HTR-8/SVneo (cell line): ENCODE data around the gene TPSD1.
"Not testable (repeated sequence)": the region's sequence is repeated elsewhere in the genome, so short reads cannot be mapped to it uniquely, and the experiment has no call there.

ENCODE experiments used
- DNase-seq: peaks from one replicate; pipeline ENCODE4 v3.0.0; 2011; ENCODE audit warnings: low spot score, mixed read lengths; ENCODE audit not compliant: insufficient read length
- FAIRE-seq: peaks from 2 replicates; lab custom pipeline; 2011; peaks lifted over from hg19 to GRCh38; lab: Jason Lieb, UNC

The TPSD1 gene

DNA sequence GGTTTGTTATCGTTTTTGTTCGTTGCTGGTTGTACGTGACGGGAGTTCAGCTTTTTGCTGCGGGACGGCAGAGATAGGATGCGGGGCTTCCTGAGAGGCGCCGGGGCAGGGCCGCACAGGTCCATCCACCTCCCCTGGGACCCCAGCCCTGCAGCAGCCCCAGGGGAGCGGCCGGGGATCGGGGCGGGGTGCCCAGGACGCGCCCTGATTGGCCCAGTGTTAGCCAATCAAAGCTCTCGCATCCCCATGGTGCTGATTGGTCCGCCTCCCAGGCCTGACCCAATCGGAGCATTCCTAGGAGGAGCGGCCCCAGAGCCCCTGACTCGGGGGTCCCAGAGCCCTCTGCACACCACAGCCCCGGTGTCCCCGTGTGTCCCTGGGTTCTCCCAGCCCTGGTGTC is 17.0 kb upstream of the TPSD1 start:
- not testable (repeated sequence) for FAIRE-seq, DNase-seq

DNA sequence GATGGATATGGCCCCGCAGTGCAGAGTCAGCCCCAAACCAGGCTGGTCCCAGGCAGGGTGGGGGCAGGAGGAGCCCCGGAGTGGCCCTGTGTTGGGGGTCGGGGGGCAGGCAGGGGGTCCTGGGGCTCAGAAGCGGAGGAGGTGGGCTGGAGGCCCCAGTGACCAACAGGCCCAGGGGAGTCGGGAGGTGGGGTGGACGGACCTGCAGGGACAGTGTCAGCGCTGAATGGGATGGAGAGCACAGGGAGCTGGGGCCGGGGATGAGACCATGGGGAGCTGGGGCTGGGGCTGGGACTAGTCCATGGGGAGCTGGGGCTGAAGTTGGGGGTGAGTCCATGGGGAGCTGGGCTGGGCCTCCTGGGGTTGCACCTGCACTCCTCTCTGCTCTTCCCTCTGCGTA is 16.3 kb upstream of the TPSD1 start:
- not testable (repeated sequence) for FAIRE-seq, DNase-seq

DNA sequence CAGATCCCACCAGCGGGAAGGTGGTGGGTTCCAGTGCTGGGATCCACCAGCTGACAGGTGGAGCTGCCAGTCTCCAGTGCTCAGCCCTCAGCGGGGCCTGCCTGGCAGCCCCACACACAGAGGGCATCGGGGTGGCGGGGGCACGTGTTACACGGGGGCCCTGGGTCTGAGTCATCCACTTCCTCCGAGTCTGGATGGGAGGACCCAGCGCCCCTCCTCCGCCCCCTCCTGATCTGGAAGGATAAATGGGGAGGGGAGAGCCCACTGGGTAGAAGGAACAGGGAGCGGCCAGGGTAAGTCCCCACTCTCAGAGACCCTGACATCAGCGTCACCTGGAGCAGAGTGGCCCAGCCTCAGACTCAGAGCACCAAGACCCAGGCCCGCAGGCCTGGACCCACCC is 15.4 kb upstream of the TPSD1 start, which contains the start of gene TPSAB1:
Gene TPSAB1 (plus strand): TSS at position 270 of the 400 bp plus-strand sequence. CDS start 234 bp downstream, outside the sequence.
- FAIRE-seq, DNase-seq: not testable (repeated sequence)

DNA sequence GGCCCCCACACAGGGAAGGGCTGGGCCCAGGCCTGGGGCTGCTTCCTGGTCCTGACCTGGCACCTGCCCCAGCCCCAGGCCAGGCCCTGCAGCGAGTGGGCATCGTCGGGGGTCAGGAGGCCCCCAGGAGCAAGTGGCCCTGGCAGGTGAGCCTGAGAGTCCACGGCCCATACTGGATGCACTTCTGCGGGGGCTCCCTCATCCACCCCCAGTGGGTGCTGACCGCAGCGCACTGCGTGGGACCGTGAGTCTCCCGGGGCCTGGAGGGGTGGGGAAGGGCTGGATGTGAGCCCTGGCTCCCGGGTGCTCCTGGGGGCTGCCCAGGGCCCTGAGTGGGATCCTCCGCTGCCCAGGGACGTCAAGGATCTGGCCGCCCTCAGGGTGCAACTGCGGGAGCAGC is 14.8 kb upstream of the TPSD1 start:
- not testable (repeated sequence) for DNase-seq, FAIRE-seq

DNA sequence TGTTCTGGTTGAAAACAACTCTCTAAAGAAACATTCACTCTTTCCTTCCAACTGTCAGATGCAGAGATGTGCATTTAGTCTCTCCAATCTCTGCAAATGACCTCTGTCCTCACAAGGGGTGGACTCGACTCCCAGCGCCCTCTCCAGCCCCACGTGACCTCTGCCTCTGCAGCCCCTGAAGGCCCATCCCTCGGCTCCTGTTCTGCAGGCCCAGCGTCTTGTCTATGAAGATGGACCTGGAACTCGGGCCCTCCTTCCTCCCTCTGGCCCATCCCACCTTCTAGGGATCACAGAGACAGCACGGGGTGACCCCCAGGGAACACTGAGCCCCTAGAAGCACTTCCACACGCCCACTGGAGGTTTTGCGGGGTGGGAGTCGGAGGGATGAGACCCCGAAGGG is 12.5 kb upstream of the TPSD1 start:
- DNase-seq, FAIRE-seq: not testable (repeated sequence)

DNA sequence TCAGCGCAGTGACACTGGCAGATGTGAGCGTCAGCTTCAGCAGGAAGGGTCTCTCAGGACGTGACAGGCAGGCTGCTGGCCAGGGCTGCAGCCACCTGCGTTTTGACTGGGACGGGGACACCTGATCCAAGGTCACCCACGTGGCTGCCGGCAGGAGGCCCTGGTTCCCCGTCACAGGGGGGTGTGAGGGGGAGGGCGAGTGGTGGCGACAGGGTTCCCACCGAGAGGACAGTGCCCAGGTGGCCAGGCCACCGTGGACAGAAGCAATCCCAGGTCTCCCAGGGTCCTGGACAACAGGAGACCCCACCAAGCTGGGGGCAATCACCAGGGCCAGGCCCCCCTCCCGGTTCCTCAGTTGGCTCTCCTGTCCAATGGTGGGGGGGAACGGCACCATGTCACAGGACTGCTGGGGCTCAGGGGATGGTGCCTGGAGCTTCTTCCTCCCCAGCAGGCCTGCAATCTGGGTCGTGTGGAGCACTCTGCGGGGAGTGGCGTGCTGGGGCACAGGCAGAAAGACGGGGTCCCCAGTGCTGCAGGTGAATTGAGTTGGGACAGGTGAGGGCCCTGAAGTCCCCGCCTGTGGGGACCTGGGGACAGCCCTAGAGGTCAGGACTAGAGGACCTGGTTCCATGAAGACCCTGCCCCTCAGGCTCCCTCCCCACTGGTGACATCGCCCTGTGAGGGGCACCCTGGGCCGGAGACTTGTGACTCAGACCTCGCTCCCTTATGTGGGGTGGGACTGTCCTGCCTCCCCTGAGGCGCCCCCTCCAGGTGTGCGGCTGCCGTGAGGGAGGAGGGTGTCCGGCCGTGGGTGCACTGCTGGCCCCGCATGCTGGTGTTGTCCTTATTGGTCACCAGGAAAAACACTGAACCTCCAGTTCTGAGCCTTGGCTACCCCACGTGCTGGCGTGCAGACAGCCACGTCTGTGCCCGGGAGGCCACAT is 11.7 kb upstream of the TPSD1 start:
- not testable (repeated sequence) for FAIRE-seq

DNA sequence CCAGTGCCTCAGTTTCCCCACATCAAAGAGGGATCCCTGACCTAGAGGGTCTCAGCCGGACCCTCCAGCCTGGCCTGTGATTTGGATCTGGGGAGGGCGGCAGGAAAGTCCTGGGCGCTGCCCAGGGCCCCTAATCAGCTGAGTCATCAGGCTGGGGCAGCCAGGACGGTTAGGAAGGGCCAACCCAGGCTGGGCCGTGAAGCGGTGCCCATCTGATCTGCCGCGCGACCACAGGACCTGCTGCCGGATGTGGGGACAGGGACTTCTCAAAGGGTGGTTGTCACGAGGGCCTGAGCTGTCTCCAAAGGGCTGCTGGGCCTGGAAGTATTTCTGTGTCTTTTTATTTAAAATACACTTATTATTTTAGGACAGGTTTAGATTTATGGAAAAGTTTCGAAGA is 11.0 kb upstream of the TPSD1 start:
- FAIRE-seq = no peak
- DNase-seq = no peak

More for the DNA sequence above, 11.7 kb upstream of the TPSD1 start:
- not testable (repeated sequence) for DNase-seq

DNA sequence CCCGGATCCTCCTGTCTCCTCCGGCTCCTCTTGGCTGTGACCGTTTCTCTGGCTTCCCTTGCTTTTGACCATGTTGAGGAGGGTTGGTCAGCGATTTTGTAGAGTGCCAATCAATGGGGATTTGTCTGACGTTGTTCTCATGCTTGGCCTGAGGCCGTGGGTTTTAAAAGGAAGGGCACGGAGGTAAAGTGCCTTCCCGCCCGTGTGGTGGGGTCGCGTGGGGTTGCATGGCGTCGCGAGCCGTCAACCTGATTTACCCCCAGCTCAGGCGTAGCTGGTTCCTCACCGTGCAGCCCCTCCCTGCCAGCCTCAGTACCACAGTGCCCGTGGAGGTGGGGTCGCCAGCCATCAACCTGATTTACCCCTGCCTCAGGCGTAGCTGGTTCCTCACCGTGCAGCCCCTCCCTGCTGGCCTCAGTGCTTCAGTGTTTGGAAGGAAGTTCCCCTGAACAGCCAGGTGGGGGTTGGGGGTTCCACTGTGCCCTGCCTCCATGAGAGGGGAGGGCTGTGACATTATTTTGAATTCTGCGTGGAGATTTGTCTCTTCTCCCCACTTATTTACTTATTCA is 10.3 kb upstream of the TPSD1 start:
- DNase-seq (no peak), FAIRE-seq (no peak)

DNA sequence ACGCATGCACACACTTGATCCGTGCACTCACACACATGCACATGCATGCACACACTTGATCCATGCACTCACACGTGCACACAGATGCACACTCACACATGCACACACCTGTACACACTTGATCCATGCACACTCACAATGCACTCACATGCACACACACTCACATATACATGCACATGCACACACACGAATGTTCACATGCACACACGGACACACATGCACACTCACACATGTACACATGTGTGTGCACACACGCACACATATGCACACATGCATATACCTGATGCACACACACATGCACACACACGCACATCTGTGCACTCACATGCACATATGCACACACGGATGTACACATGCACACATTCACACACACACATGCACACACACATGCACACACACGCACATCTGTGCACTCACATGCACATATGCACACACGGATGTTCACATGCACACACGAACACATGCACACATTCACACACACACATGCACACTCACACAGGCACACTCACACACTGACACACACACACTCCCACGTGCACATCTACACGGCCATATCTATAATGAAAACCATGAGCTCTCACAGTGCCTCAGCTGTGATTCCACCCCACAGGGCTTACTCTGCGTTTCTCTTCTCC is 7.8 kb upstream of the TPSD1 start:
- not testable (repeated sequence) for DNase-seq
- peak; percentile 97 for FAIRE-seq

DNA sequence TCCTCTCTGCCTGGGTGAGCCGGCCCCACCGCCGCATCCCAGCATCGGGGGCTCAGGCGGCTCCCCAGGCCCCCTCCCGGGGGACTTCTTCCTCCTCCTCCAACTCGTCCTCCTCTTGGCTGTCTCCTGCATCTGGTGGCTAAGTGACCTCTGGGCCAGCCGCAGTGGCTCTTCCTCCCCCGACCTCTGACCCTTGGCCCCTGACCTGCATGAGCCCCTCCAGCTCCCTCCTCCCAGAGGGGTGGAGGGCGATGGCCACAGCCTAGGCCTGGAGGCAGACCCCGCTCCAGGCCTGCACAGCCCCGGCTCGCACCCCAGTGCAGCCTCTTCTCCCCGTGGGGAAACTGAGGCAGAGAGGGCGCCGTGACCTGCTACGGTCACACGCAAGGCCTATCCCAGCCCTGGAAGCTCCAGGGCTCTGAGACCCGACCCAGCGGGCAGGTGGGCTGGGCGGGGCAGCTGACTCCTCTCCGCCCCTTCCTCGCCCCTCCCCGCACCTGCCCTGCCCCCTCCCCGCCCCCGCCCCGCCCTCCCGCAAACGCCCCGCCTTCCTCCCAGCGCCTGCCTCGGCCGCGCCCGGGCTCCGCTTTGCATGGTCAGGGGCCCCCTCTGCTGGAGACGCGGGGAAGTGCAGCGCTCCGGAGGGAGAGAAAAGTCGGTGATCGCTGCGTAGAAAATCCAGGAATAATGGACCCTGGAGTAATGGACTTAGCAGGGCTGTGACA is 6.7 kb upstream of the TPSD1 start:
- not testable (repeated sequence) for FAIRE-seq, DNase-seq

DNA sequence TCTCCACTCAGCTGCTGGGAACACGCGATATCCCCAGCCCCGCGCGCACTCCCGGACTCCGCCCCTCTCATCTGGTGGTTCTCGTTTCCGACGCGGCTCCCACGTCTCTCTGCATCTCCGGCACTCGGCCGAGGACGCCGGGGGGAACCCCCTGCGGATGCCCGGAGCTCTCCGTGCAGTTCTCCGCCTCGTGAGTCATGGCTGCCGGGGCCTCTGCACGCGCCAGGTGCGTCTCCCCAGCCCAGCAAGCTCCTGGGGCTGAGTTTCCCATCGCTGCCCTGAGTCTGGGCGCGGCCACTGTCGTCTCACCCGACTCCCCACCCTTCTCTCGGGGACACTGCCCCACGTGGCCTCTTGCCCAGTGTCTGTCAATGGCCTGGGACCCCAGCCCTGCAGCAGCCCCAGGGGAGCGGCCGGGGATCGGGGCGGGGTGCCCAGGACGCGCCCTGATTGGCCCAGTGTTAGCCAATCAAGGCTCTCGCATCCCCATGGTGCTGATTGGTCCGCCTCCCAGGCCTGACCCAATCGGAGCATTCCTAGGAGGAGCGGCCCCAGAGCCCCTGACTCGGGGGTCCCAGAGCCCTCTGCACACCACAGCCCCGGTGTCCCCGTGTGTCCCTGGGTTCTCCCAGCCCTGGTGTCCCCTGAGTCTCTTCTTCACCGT is 2.0 kb upstream of the TPSD1 start:
- FAIRE-seq = not testable (repeated sequence)

DNA sequence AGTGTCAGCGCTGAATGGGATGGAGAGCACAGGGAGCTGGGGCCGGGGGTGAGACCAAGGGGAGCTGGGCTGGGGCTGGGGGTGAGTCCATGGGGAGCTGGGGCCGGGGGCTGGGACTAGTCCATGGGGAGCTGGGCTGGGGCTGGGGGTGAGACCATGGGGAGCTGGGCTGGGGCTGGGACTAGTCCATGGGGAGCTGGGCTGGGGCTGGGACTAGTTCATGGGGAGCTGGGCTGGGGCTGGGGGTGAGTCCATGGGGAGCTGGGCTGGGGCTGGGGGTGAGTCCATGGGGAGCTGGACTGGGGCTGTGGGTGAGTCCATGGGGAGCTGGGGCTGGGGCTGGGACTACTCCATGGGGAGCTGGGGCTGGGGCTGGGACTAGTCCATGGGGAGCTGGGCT is 1.0 kb upstream of the TPSD1 start:
- not testable (repeated sequence) for DNase-seq, FAIRE-seq

More for the DNA sequence above, 2.0 kb upstream of the TPSD1 start:
- not testable (repeated sequence) for DNase-seq

DNA sequence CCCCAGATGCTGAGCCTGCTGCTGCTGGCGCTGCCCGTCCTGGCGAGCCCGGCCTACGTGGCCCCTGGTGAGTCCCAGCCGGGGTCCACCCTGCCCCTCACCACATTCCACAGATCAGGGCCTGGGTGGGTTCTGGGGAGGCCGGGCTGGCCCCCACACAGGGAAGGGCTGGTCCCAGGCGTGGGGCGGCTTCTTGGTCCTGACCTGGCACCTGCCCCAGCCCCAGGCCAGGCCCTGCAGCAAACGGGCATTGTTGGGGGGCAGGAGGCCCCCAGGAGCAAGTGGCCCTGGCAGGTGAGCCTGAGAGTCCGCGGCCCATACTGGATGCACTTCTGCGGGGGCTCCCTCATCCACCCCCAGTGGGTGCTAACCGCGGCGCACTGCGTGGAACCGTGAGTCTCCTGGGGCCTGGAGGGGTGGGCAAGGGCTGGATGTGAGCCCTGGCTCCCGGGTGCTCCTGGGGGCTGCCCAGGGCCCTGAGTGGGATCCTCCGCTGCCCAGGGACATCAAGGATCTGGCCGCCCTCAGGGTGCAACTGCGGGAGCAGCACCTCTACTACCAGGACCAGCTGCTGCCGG is 516 bp downstream of the TPSD1 start:
- not testable (repeated sequence) for DNase-seq, FAIRE-seq

DNA sequence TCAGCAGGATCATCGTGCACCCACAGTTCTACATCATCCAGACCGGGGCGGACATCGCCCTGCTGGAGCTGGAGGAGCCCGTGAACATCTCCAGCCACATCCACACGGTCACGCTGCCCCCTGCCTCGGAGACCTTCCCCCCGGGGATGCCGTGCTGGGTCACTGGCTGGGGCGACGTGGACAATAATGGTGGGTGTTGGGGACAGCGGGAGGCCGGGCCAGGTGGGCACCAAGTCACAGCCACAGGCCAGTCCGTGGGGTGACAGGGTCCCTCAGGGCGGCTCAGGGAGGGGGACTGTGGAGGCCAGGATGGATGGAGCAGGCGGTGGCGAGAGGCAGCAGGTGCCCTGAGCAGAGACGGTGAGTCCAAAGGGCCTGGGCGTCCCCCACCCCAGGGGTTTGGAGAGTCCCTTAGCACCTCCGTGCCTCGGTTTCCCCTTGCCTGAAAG is 1.0 kb downstream of the TPSD1 start:
- DNase-seq (no peak), FAIRE-seq (no peak)

DNA sequence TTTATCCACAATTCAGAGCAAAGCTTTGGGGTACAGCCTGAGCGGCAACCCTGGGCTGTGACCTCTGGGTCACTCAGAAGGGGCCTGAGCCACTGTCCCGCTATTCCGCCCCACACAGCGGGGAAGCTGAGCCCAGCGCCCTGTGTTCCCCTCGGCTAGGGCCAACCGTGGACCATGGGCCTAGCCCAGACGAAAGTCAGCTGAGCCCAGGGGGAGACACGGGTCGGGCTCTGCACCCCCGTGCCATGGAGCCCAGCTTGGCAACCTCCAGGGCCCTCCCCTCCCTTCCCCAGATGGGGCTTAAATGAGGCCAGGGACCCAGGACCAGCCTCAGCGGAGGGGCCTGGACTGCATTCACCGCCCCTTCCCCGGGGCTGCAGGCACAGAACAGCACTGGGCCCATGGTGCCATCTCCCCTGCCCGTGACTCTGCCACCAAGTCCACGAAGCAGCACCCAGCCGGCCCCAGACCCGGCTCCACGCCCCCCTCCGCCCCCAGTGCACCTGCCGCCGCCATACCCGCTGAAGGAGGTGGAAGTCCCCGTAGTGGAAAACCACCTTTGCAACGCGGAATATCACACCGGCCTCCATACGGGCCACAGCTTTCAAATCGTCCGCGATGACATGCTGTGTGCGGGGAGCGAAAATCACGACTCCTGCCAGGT is 1.8 kb downstream of the TPSD1 start:
- no peak for FAIRE-seq
- DNase-seq = no peak

DNA sequence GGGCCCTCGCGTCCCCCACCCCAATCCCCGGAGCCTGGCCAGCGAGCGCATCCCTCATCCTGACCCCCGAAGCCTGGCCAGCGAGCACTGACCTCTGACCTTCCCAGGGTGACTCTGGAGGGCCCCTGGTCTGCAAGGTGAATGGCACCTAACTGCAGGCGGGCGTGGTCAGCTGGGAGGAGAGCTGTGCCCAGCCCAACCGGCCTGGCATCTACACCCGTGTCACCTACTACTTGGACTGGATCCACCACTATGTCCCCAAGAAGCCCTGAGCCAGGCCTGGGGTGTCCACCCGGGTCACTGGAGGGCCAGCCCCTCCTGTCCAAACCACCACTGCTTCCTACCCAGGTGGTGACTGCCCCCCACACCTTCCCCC is 2.3 kb downstream of the TPSD1 start:
- DNase-seq (no peak), FAIRE-seq (no peak)

DNA sequence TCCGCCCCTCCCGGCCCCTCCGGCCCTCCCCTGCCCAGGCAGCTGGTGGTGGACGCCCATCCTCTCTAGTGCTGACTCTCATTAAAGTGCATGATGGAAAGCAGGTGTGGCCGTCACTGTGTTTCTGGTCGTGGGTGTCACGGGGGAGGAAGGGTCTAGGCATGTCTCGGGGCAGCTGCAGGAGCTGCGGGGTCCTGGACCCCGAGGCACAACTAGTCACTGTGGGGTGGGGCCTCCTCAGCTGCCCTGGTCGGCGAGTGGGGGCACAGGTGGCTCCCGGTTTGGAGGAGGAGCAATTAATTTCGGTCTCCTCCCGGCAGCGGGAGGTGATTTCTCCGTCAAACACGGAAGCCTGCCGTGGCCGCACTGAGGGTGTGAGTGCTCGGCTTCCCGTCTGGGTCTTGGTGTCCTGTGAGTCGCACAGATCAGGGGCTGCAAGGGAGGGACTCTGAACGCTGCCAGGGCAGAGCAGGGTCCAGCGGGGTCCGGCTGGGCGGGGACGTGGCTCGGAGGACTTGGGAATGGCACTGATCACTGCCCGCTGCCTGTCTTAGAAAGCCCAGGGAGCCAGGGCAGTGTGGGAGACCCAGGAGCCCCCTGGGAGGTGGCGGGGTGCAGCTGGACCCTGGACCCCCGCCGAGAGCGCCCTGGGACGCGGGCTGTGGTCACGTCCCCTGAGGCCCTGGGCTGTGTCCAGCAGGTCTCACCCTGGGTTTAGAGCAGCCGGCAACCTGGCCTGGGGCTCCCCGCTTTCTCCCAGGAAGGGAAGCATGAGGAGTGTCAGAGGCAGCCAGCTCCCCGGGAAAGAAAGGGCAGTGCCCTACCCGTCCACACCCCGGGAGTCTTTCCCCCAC is 3.3 kb downstream of the TPSD1 start:
- FAIRE-seq (peak; percentile 54), DNase-seq (no peak)

DNA sequence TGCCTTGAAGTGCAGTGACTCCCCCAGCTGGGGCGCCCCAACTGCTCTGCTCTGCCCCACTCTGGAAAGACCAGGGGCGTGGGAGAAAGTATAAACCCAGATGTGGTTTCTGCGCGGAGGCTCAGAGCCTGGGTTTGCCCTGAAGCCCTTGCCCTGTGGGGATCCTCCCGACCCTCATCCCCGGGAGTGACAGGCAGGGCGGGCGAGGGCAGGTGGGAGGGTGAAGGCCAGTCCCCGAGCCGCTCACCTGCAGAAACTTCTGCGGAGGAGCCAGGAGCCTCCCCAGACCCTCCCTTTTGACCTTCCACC is 3.8 kb downstream of the TPSD1 start:
- FAIRE-seq = no peak
- no peak for DNase-seq
